ENCODE data around the gene NKTR.

The NKTR gene

GRCh38 chr3:42697289-42698051, 97.0 kb downstream of the NKTR start:
- DNase-seq: no peak
